SH-SY5Y (cell line): ENCODE measurements around the gene LDHD.

ENCODE experiments used
- GATA2 ChIP-seq: IDR thresholded peaks from 2 replicates; pipeline ENCODE4 v1.6.1; 2011; ENCODE audit warnings: mild to moderate bottlenecking, low read depth, low read length
- GATA3 ChIP-seq: IDR thresholded peaks from 2 replicates; pipeline ENCODE4 v1.6.1; 2011; ENCODE audit warnings: low read depth, mild to moderate bottlenecking, low read length, moderate library complexity

- TF ChIP-seq GATA3 (no peak), GATA2 (no peak)
Observed at GRCh38 chr16:75114946-75115825, 1.4 kb downstream of the LDHD start.
